NT2/D1 (cell line): ENCODE measurements around the gene FHOD3.

Experiments
- SUZ12 ChIP-seq: IDR thresholded peaks from 2 replicates; pipeline ENCODE4 v1.6.1; 2011; ENCODE audit not compliant: insufficient read length, insufficient read depth; ENCODE audit errors: extremely low read depth
- YY1 ChIP-seq: IDR thresholded peaks from 2 replicates; pipeline ENCODE4 v1.6.1; 2011; ENCODE audit not compliant: insufficient read length, insufficient read depth
- ZNF274 ChIP-seq: IDR thresholded peaks from 2 replicates; pipeline ENCODE4 v1.6.1; 2011; ENCODE audit warnings: mild to moderate bottlenecking, low read depth, low read length

- TF ChIP-seq ZNF274 (no peak), YY1 (no peak), SUZ12 (no peak)
Measured at GRCh38 chr18:36628435-36629137, 331.1 kb downstream of the FHOD3 start.
